Uterus (tissue), 2 donors: ENCODE data around the gene PCDHB14.

Experiments
- POLR2A ChIP-seq, 2 donors: fragments of 450-650 bp; IDR thresholded peaks; one replicate each; pipeline ENCODE4 v1.6.1; 2016; ENCODE audit warnings: antibody characterized with exemption in 2 of 2, mild to moderate bottlenecking in 1 of 2, moderate library complexity in 1 of 2
- TF ChIP-seq, protein P1 (sequence below), 4 experiments: fragments of 200-600 bp in 2 of 4; fragments of 450-650 bp in 2 of 4; sonication (generic) in 2 of 4; IDR thresholded peaks; one replicate each; pipeline ENCODE4 v1.5.1; 2016 to 2019; ENCODE audit warnings: antibody characterized with exemption in 4 of 4, mild to moderate bottlenecking in 2 of 4, moderate library complexity in 1 of 4

GRCh38 chr5:141180313-141180712 lies 42.8 kb upstream of the PCDHB14 start:
- TF ChIP-seq, protein P1, sequence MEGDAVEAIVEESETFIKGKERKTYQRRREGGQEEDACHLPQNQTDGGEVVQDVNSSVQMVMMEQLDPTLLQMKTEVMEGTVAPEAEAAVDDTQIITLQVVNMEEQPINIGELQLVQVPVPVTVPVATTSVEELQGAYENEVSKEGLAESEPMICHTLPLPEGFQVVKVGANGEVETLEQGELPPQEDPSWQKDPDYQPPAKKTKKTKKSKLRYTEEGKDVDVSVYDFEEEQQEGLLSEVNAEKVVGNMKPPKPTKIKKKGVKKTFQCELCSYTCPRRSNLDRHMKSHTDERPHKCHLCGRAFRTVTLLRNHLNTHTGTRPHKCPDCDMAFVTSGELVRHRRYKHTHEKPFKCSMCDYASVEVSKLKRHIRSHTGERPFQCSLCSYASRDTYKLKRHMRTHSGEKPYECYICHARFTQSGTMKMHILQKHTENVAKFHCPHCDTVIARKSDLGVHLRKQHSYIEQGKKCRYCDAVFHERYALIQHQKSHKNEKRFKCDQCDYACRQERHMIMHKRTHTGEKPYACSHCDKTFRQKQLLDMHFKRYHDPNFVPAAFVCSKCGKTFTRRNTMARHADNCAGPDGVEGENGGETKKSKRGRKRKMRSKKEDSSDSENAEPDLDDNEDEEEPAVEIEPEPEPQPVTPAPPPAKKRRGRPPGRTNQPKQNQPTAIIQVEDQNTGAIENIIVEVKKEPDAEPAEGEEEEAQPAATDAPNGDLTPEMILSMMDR (IDR thresholded peaks at IDR 0.05) = no peak
- TF ChIP-seq POLR2A (IDR thresholded peaks at IDR 0.05) = no peak
